AG04450 (cell line): ENCODE results near the gene KRT72. TPM values are rescaled to one million over a fixed set of nuclear protein-coding genes. Genes with fewer than 3 reads are reported as not detected.
"Not testable (repeated sequence)": the region's sequence is repeated elsewhere in the genome, so short reads cannot be mapped to it uniquely, and the experiment has no call there.

Source experiments
- CTCF ChIA-PET: fragments of 300-600, 350-600 bp; formaldehyde crosslinking; extraction: SDS; loops from one replicate; lab custom pipeline; 2022; ENCODE audit warnings: antibody characterized with exemption, inconsistent platforms; lab: Charles Lee
- POLR2A ChIA-PET: fragments of 350-600 bp; formaldehyde crosslinking; extraction: SDS; loops from one replicate; lab custom pipeline; 2021; ENCODE audit warnings: antibody characterized with exemption, inconsistent platforms; lab: Yijun Ruan, JAX
- DNase-seq: peaks from one replicate; pipeline ENCODE4 v3.0.0-alpha.2; 2011; ENCODE audit warnings: low read depth, low spot score
- H3K27ac ChIP-seq: one replicate; pipeline ENCODE4 v1.5.1; 2012; ENCODE audit warnings: low read depth, low read length, control low read depth
- H3K27me3 ChIP-seq: one replicate; pipeline ENCODE4 v1.6.0; 2012; ENCODE audit warnings: low read length; ENCODE audit not compliant: control insufficient read depth, insufficient read depth
- H3K4me3 ChIP-seq: 2 replicates; pipeline ENCODE4 v1.5.1; 2011; ENCODE audit warnings: mild to moderate bottlenecking, low read depth, low read length, control low read depth
- H3K9me3 ChIP-seq: 2 replicates; pipeline ENCODE4 v1.5.1; 2012; ENCODE audit warnings: low read length; ENCODE audit not compliant: control insufficient read depth, insufficient read depth
- polyA plus RNA-seq: library from polyadenylated mRNA; depleted of rRNA; stranded (reverse); fragments of >200 nt; gene quantifications from 2 replicates; pipeline ENCODE4 v1.2.3, GENCODE V29; 2011
- TF ChIP-seq, protein P1 (sequence below): IDR thresholded peaks from 2 replicates; pipeline ENCODE4 v1.5.1; 2011; ENCODE audit warnings: low read depth, low read length, control low read depth, inconsistent platforms

The KRT72 gene
- polyA plus RNA-seq, 1 experiment, result not detected

DNA sequence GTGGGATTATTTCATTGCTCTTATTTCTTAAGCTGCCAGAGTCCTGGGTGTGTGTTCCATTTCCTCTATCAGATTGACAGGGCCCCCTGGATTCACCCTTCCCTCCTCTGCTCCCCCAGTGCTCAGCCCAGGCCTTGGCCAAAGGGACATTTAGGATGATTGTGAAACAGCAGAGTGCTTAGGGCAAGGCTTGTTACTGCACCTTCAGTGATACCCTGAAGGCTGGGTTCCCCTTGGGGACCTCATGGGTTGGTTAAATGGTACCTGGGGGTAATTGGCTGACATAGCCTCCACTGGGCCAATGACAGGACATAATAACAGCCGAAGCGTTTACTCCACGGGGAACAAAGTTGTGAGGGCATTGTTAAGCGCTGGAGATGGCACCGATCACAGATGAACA lies 1.3 kb upstream of the KRT72 start:
- ChIA-PET CTCF (interaction anchor here (0.6 kb wide), 1 partner anchor 40 kb away, joined by 3 read pairs; no protein-coding TSS in a partner anchor), POLR2A (no interaction called here)

DNA sequence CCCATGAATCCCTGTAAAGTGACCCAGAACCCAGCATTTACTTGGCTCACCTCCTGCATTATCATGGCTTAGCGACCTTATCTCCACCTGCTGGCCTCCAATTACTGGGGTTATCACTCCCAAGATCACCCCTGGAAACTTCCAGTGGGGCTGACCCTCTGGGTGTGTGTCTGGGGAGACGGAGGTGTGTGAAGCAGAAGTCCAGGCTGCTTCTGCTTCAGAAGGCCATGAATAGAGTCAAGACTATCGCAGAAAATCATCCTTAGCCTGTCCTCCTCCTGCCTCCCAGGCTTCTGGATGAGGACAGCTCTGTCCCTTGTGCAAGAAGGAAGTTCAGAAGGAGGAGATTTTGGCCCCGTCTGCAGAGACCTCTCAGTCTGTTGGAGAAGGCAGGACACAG lies 408 bp upstream of the KRT72 start:
- Histone ChIP-seq H3K27ac (no peak overlapping the region), H3K4me3 (no peak overlapping the region), H3K27me3 (peaks cover 42% of the 10 kb centered on the region), H3K9me3 (no peaks in the 10 kb centered on the region; the same call in 1 of the 2 replicates)
- POLR2A ChIA-PET, result no interaction called here
- TF ChIP-seq, protein P1, sequence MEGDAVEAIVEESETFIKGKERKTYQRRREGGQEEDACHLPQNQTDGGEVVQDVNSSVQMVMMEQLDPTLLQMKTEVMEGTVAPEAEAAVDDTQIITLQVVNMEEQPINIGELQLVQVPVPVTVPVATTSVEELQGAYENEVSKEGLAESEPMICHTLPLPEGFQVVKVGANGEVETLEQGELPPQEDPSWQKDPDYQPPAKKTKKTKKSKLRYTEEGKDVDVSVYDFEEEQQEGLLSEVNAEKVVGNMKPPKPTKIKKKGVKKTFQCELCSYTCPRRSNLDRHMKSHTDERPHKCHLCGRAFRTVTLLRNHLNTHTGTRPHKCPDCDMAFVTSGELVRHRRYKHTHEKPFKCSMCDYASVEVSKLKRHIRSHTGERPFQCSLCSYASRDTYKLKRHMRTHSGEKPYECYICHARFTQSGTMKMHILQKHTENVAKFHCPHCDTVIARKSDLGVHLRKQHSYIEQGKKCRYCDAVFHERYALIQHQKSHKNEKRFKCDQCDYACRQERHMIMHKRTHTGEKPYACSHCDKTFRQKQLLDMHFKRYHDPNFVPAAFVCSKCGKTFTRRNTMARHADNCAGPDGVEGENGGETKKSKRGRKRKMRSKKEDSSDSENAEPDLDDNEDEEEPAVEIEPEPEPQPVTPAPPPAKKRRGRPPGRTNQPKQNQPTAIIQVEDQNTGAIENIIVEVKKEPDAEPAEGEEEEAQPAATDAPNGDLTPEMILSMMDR, result no peak
- DNase-seq, result no peak
- CTCF ChIA-PET, result no interaction called here

More for the DNA sequence above, 1.3 kb upstream of the KRT72 start:
- no peak overlapping the region for H3K4me3 ChIP-seq
- no peak overlapping the region for H3K27ac ChIP-seq
- H3K9me3 ChIP-seq, result no peaks in the 10 kb centered on the region; the same call in 1 of the 2 replicates
- TF ChIP-seq, protein P1, result no peak
- DNase-seq, result no peak
- H3K27me3 ChIP-seq, result peaks cover 42% of the 10 kb centered on the region

DNA sequence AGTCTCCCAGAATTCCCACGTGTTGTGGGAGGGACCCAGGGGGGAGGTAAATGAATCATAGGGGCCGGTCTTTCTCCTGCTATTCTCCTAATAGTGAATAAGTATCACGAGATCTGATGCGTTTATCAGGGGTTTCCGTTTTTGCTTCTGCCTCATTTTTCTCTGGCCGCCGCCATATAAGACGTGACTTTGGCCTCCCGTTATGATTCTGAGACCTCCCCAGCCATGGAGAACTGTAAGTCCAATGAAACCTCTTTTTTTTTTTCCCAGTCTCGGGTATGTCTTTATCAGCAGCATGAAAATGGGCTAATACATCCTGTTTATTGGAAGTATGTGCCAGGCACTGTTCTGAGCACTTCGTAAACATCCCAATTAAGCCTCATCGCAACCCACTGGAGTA lies 788 bp downstream of the KRT72 start:
- ChIA-PET POLR2A (no interaction called here), CTCF (no interaction called here)
- Histone ChIP-seq H3K27ac (no peak overlapping the region), H3K4me3 (no peak overlapping the region), H3K27me3 (peaks cover 42% of the 10 kb centered on the region), H3K9me3 (no peaks in the 10 kb centered on the region; the same call in 1 of the 2 replicates)
- no peak for DNase-seq
- TF ChIP-seq, protein P1, result no peak

DNA sequence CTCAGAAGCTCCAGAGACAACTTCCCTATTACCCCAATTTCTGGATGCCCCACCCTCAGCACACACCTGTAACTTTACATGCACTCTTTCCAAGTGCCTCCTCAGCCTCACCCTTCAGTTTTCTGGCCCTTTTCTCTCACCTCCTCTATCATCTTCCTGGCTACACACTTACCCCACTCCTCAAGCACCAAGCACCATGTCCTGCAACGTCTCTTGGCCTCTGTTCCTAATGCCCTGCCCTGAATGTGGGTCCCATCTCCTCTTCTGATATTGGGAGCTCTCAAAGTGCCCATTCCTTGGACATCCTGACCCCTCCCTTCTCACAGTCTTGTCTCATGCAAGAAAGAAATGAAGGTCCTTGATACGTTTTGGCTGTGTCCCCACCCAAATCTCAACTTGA lies 1.2 kb downstream of the KRT72 start:
- Histone ChIP-seq H3K27me3 (peaks cover 42% of the 10 kb centered on the region), H3K4me3 (no peak overlapping the region), H3K27ac (no peak overlapping the region), H3K9me3 (no peaks in the 10 kb centered on the region; the same call in 1 of the 2 replicates)
- TF ChIP-seq, protein P1, result no peak
- ChIA-PET CTCF (no interaction called here), POLR2A (no interaction called here)
- DNase-seq, result no peak

DNA sequence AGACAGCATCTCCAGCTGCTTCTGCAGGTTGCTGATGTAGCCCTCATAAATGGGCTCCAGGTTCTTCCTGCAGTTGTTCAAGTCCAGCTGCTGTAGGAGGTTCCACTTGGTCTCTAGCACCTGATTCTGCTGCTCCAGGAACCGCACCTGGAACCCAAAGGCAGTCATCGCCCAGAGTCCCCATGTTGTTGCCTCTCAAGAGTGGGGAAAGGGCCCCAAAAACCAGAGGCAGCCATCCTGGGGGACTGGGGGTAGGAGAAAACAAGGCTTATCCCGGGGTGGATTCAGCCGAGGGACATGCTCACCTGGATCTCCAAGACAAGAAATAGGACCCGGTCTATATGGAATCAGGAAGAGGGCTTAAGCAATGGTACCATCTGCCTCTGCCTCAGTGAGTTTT lies 2.3 kb downstream of the KRT72 start:
- TF ChIP-seq, protein P1, result no peak
- POLR2A ChIA-PET, result no interaction called here
- no peak overlapping the region for H3K27ac ChIP-seq
- no peaks in the 10 kb centered on the region; the same call in 1 of the 2 replicates for H3K9me3 ChIP-seq
- CTCF ChIA-PET, result interaction anchor here (1.1 to 1.6 kb wide), 2 partner anchors 267 to 281 kb away, joined by 3 to 5 read pairs; no protein-coding TSS in a partner anchor
- H3K4me3 ChIP-seq, result no peak overlapping the region
- no peak for DNase-seq
- H3K27me3 ChIP-seq, result peaks cover 42% of the 10 kb centered on the region

DNA sequence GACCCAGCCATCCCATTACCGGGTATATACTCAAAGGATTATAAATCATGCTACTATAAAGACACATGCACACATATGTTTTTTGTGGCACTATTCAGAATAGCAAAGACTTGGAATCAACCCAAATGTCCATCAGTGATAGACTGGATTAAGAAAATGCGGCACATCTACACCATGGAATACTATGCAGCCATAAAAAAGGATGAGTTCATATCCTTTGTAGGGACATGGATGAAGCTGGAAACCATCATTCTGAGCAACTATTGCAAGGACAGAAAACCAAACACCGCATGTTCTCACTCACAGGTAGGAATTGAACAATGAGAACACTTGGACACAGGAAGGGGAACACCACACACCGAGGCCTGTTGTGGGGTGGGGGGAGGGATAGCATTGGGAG lies 7.0 kb downstream of the KRT72 start:
- CTCF ChIA-PET, H3K9me3 ChIP-seq, POLR2A ChIA-PET, DNase-seq, H3K4me3 ChIP-seq, H3K27ac ChIP-seq: not testable (repeated sequence)
- peaks cover 14% of the 10 kb centered on the region for H3K27me3 ChIP-seq
